ENCODE data around the gene FMNL2.

The FMNL2 gene

GRCh38 chr2:152426801-152427200 is 91.8 kb downstream of the FMNL2 start:
- DNase-seq (ENCODE audit: low read depth), result no peak

GRCh38 chr2:152427902-152428301 is 92.9 kb downstream of the FMNL2 start:
- DNase-seq (ENCODE audit: low read depth), result no peak

- no peak for DNase-seq (ENCODE audit: low read depth)
Measured at GRCh38 chr2:152428800-152429582, 94.0 kb downstream of the FMNL2 start.

- no peak for DNase-seq (ENCODE audit: low read depth)
Measured at GRCh38 chr2:152430876-152431275, 95.9 kb downstream of the FMNL2 start.

- no peak for DNase-seq (ENCODE audit: low read depth)
Measured at GRCh38 chr2:152431370-152432098, 96.6 kb downstream of the FMNL2 start.

- DNase-seq (ENCODE audit: low read depth), result peak; percentile 69
Measured at GRCh38 chr2:152432206-152432653, 97.3 kb downstream of the FMNL2 start.

GRCh38 chr2:152432765-152433164 is 97.8 kb downstream of the FMNL2 start:
- DNase-seq (ENCODE audit: low read depth), result no peak

GRCh38 chr2:152433289-152433688 is 98.3 kb downstream of the FMNL2 start:
- no peak for DNase-seq (ENCODE audit: low read depth)

GRCh38 chr2:152433791-152434190 is 98.8 kb downstream of the FMNL2 start:
- no peak for DNase-seq (ENCODE audit: low read depth)

GRCh38 chr2:152434395-152435182 is 99.6 kb downstream of the FMNL2 start:
- no peak for DNase-seq (ENCODE audit: low read depth)

GRCh38 chr2:152436148-152436547 is 101.2 kb downstream of the FMNL2 start:
- DNase-seq (ENCODE audit: low read depth), result no peak

GRCh38 chr2:152437276-152438108 is 102.5 kb downstream of the FMNL2 start:
- no peak for DNase-seq (ENCODE audit: low read depth)

GRCh38 chr2:152440049-152440448 is 105.1 kb downstream of the FMNL2 start:
- DNase-seq (ENCODE audit: low read depth), result no peak

GRCh38 chr2:152440460-152440859 is 105.5 kb downstream of the FMNL2 start:
- DNase-seq (ENCODE audit: low read depth), result no peak

- no peak for DNase-seq (ENCODE audit: low read depth)
Measured at GRCh38 chr2:152441961-152442360, 107.0 kb downstream of the FMNL2 start.

- DNase-seq (ENCODE audit: low read depth), result no peak
Measured at GRCh38 chr2:152443771-152444170, 108.8 kb downstream of the FMNL2 start.

- no peak for DNase-seq (ENCODE audit: low read depth)
Measured at GRCh38 chr2:152444448-152444847, 109.5 kb downstream of the FMNL2 start.

- no peak for DNase-seq (ENCODE audit: low read depth)
Measured at GRCh38 chr2:152445375-152445774, 110.4 kb downstream of the FMNL2 start.

GRCh38 chr2:152445791-152446201 is 110.8 kb downstream of the FMNL2 start:
- peak; percentile 79 for DNase-seq (ENCODE audit: low read depth)

GRCh38 chr2:152446213-152446612 is 111.2 kb downstream of the FMNL2 start:
- no peak for DNase-seq (ENCODE audit: low read depth)

GRCh38 chr2:152447897-152448296 is 112.9 kb downstream of the FMNL2 start:
- DNase-seq (ENCODE audit: low read depth), result no peak

- DNase-seq (ENCODE audit: low read depth), result no peak
Measured at GRCh38 chr2:152448606-152449005, 113.6 kb downstream of the FMNL2 start.
